Left ventricle myocardium inferior (tissue), 1 donor: ENCODE data around the gene ARV1. TPM values are rescaled to one million over a fixed set of nuclear protein-coding genes. Genes with fewer than 3 reads are reported as not detected.
"Not testable (repeated sequence)": the region's sequence is repeated elsewhere in the genome, so short reads cannot be mapped to it uniquely, and the experiment has no call there.

Source experiments
- DNase-seq: peaks from one replicate; pipeline ENCODE4 v3.0.0-alpha.2; 2020
- H3K27ac ChIP-seq: fragments of 200-600 bp; replicated peaks from 2 replicates; pipeline ENCODE4 v1.8.0; 2021
- H3K27me3 ChIP-seq: fragments of 200-600 bp; 2 replicates; pipeline ENCODE4 v1.8.0; 2021; ENCODE audit warnings: low read depth
- H3K36me3 ChIP-seq: fragments of 200-600 bp; 2 replicates; pipeline ENCODE4 v1.8.0; 2021
- H3K4me1 ChIP-seq: fragments of 200-600 bp; 2 replicates; pipeline ENCODE4 v1.8.0; 2021
- H3K4me3 ChIP-seq: fragments of 200-600 bp; 2 replicates; pipeline ENCODE4 v1.8.0; 2021; ENCODE audit warnings: mild to moderate bottlenecking, moderate library complexity
- H3K9me3 ChIP-seq: fragments of 200-600 bp; replicated peaks from 2 replicates; pipeline ENCODE4 v1.8.0; 2021
- CTCF ChIP-seq: fragments of 200-600 bp; IDR thresholded peaks from 2 replicates; pipeline ENCODE4 v1.8.0; 2021; ENCODE audit warnings: antibody characterized with exemption, mild to moderate bottlenecking, borderline replicate concordance
- intact Hi-C: fragments of 100-400 bp; cut with micrococcal nuclease; formaldehyde crosslinking; loops from one replicate; pipeline ENCODE4 v1.11.0; 2022
- total RNA-seq: library from RNA; stranded (reverse); fragmentation: NEBNext Ultra II Directional; extraction: Animal tissue kit (Norgen Biotek cat#: 25700); gene quantifications from one replicate; pipeline ENCODE4 v1.2.1, GENCODE V29; 2021
- donor health status: DM: no; HTN: yes; CAD: no; lungs with severe emphysema.

Gene ARV1
- total RNA-seq, 1 donor from 2014 or later: 19.3 TPM

GRCh38 chr1:231040800-231041718 is 62.2 kb downstream of the ARV1 start:
- peak overlapping the region; percentile 83 for H3K27ac ChIP-seq
- TF ChIP-seq CTCF: no peak

GRCh38 chr1:231041719-231042261 is 62.9 kb downstream of the ARV1 start:
- no peaks in the 10 kb centered on the region for H3K36me3 ChIP-seq
- intact Hi-C loops: no loop called here

More at GRCh38 chr1:231040800-231041718, 62.2 kb downstream of the ARV1 start:
- Histone ChIP-seq H3K4me1 (peaks cover 30% of the 10 kb centered on the region), H3K27me3 (peaks cover 33% of the 10 kb centered on the region), H3K9me3 (peaks cover 18% of the 10 kb centered on the region), H3K4me3 (peak overlapping the region; percentile 81), H3K36me3 (no peaks in the 10 kb centered on the region)
- DNase-seq: no peak
- intact Hi-C loops: no loop called here

GRCh38 chr1:231044588-231044987 is 65.7 kb downstream of the ARV1 start:
- no peak for DNase-seq
- Histone ChIP-seq H3K36me3 (no peaks in the 10 kb centered on the region), H3K9me3 (peaks cover 18% of the 10 kb centered on the region), H3K4me3 (no peak overlapping the region), H3K27me3 (peaks cover 16% of the 10 kb centered on the region), H3K27ac (no peak overlapping the region), H3K4me1 (peaks cover 12% of the 10 kb centered on the region)
- intact Hi-C loops: no loop called here
- no peak for TF ChIP-seq CTCF

More at GRCh38 chr1:231041719-231042261, 62.9 kb downstream of the ARV1 start:
- H3K4me1 ChIP-seq: peaks cover 27% of the 10 kb centered on the region
- peaks cover 18% of the 10 kb centered on the region for H3K9me3 ChIP-seq
- DNase-seq: no peak
- H3K4me3 ChIP-seq: no peak overlapping the region
- H3K27ac ChIP-seq: no peak overlapping the region
- no peak for TF ChIP-seq CTCF
- H3K27me3 ChIP-seq: peaks cover 29% of the 10 kb centered on the region

GRCh38 chr1:231045286-231045685 is 66.4 kb downstream of the ARV1 start:
- Histone ChIP-seq H3K27ac (no peak overlapping the region), H3K36me3 (no peaks in the 10 kb centered on the region), H3K4me3 (no peak overlapping the region), H3K4me1 (peaks cover 9% of the 10 kb centered on the region), H3K9me3 (peaks cover 18% of the 10 kb centered on the region), H3K27me3 (peaks cover 13% of the 10 kb centered on the region)
- no peak for DNase-seq
- intact Hi-C loops: no loop called here
- TF ChIP-seq CTCF: no peak

GRCh38 chr1:231045921-231046729 is 67.2 kb downstream of the ARV1 start:
- DNase-seq, intact Hi-C loops, H3K4me1 ChIP-seq, H3K36me3 ChIP-seq, H3K4me3 ChIP-seq, H3K27ac ChIP-seq: not testable (repeated sequence)
- H3K27me3 ChIP-seq: peaks cover 13% of the 10 kb centered on the region
- H3K9me3 ChIP-seq: peaks cover 18% of the 10 kb centered on the region
